Astrocyte (in vitro differentiated cells and primary cell): ENCODE measurements around the gene SLC4A1. TPM values are rescaled to one million over a fixed set of nuclear protein-coding genes. Genes with fewer than 3 reads are reported as not detected.
A peak's percentile ranks its signal among the peaks of the same experiment; 100 is the strongest.

Source experiments
- DNase-seq: peaks from one replicate; pipeline ENCODE4 v3.0.0-alpha.2; 2010; ENCODE audit warnings: low read depth
- FAIRE-seq: peaks from 2 replicates; lab custom pipeline; 2011; peaks lifted over from hg19 to GRCh38; lab: Jason Lieb, UNC
- H2AFZ ChIP-seq: 2 replicates; pipeline ENCODE4 v1.6.0; 2012; ENCODE audit warnings: low read depth, low read length, inconsistent platforms
- H3K27ac ChIP-seq: 2 replicates; pipeline ENCODE4 v1.5.1; 2011; ENCODE audit warnings: low read depth, low read length, inconsistent platforms
- H3K27me3 ChIP-seq: 2 replicates; pipeline ENCODE4 v1.6.0; 2011; ENCODE audit warnings: low read length, inconsistent platforms; ENCODE audit not compliant: insufficient read depth
- H3K36me3 ChIP-seq: 2 replicates; pipeline ENCODE4 v1.5.1; 2011; ENCODE audit warnings: low read length, inconsistent platforms; ENCODE audit not compliant: insufficient read depth
- H3K4me1 ChIP-seq: 2 replicates; pipeline ENCODE4 v1.5.1; 2011; ENCODE audit warnings: low read length, inconsistent platforms; ENCODE audit not compliant: insufficient read depth
- H3K4me2 ChIP-seq: 2 replicates; pipeline ENCODE4 v1.6.0; 2012; ENCODE audit warnings: low read length, inconsistent platforms
- H3K4me3 ChIP-seq: 2 replicates; pipeline ENCODE4 v1.5.1; 2011; ENCODE audit warnings: low read depth, mild to moderate bottlenecking, low read length, inconsistent platforms; ENCODE audit not compliant: insufficient read depth
- H3K79me2 ChIP-seq: 2 replicates; pipeline ENCODE4 v1.6.0; 2012; ENCODE audit warnings: mild to moderate bottlenecking, low read length, inconsistent platforms; ENCODE audit not compliant: insufficient read depth
- H3K9ac ChIP-seq: 2 replicates; pipeline ENCODE4 v1.6.0; 2012; ENCODE audit warnings: mild to moderate bottlenecking, low read length, inconsistent platforms
- H3K9me3 ChIP-seq: 2 replicates; pipeline ENCODE4 v1.5.1; 2012; ENCODE audit warnings: low read depth, mild to moderate bottlenecking, low read length, inconsistent platforms; ENCODE audit not compliant: insufficient read depth
- H4K20me1 ChIP-seq: 2 replicates; pipeline ENCODE4 v1.6.0; 2012; ENCODE audit warnings: low read length, inconsistent platforms; ENCODE audit not compliant: insufficient read depth
- H3K27ac Mint-ChIP-seq: one replicate; pipeline ENCODE4 v1.8.0; 2021; ENCODE audit warnings: mild to moderate bottlenecking, mixed read lengths; ENCODE audit not compliant: unreplicated experiment
- H3K27me3 Mint-ChIP-seq: one replicate; pipeline ENCODE4 v1.8.0; 2021; ENCODE audit warnings: low read depth, mixed read lengths; ENCODE audit not compliant: unreplicated experiment
- H3K36me3 Mint-ChIP-seq: one replicate; pipeline ENCODE4 v1.8.0; 2021; ENCODE audit warnings: low read depth, mixed read lengths; ENCODE audit not compliant: unreplicated experiment
- H3K4me1 Mint-ChIP-seq: one replicate; pipeline ENCODE4 v1.8.0; 2021; ENCODE audit warnings: low read depth, mixed read lengths; ENCODE audit not compliant: unreplicated experiment
- H3K4me3 Mint-ChIP-seq: one replicate; pipeline ENCODE4 v1.8.0; 2021; ENCODE audit warnings: mild to moderate bottlenecking, moderate library complexity, mixed read lengths; ENCODE audit not compliant: unreplicated experiment
- H3K9me3 Mint-ChIP-seq: one replicate; pipeline ENCODE4 v1.8.0; 2021; ENCODE audit warnings: mild to moderate bottlenecking, mixed read lengths; ENCODE audit not compliant: unreplicated experiment
- EZH2 ChIP-seq: IDR thresholded peaks from 2 replicates; pipeline ENCODE4 v1.6.1; 2012; ENCODE audit warnings: mild to moderate bottlenecking, low read length, inconsistent platforms; ENCODE audit not compliant: insufficient read depth
- total RNA-seq: library from RNA; stranded (reverse); gene quantifications from 2 replicates; pipeline ENCODE4 v1.2.1, GENCODE V29; 2021
- TF ChIP-seq, protein P1 (sequence below): IDR thresholded peaks from 2 replicates; pipeline ENCODE4 v1.5.1; 2011; ENCODE audit warnings: low read depth, mild to moderate bottlenecking, inconsistent platforms, low read length, moderate library complexity; ENCODE audit not compliant: insufficient read depth

SLC4A1 gene
- total RNA-seq, 1 donor from 2014 or later = not detected

DNA sequence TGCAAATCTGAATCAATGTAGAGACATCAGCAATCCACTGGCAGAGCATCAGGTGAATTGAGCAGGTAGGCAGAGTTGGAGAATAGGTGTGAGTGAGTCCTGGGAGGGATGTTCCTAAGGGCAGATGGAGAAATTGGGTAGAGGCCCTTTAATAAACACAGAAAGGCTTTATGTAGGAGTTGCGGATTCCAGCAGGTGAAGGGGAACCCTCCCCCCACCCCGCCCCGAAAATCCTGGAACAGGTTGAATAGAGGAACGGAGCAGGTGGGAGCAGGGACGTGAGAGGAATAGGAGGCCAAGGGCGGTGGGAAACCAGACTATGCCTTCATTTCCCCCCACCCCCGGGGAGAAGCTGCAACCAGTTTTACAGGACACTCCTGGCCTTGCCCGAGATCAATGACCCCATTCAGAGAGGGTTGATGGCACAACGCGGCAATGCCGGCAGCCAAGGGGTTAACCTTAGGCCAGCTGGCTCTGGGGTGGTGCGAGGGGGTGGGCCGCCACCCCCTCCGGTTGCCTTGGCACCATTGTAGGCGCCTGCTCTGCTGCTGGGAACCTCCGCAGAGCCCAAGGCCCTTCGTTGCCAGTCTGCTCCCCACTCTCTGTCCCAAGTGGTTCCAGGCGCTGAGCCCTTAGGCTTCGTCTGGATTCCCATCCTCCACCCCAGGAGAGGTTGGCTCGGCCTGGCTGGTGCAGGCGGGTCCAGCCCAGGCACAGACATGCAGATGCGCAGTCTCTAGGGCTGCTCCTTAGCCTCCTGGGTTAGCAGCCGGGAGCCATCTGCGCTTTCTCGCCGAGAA lies 39.7 kb upstream of the SLC4A1 start:
- Histone ChIP-seq H3K27ac (no peak overlapping the region), H3K4me2 (peak overlapping the region; percentile 84), H2AFZ (no peak overlapping the region), H3K4me1 (peaks cover 3% of the 10 kb centered on the region), H3K9ac (no peak overlapping the region), H3K36me3 (no peaks in the 10 kb centered on the region), H3K9me3 (no peaks in the 10 kb centered on the region), H3K79me2 (no peaks in the 10 kb centered on the region), H4K20me1 (no peaks in the 10 kb centered on the region), H3K27me3 (peaks cover 21% of the 10 kb centered on the region), H3K4me3 (no peak overlapping the region)
- peak overlapping the region; percentile 76 for H3K4me3 Mint-ChIP-seq
- H3K36me3 Mint-ChIP-seq = peaks cover 2% of the 10 kb centered on the region
- DNase-seq (peak; percentile 10), FAIRE-seq (no peak)
- no peak for TF ChIP-seq EZH2
- TF ChIP-seq, protein P1, sequence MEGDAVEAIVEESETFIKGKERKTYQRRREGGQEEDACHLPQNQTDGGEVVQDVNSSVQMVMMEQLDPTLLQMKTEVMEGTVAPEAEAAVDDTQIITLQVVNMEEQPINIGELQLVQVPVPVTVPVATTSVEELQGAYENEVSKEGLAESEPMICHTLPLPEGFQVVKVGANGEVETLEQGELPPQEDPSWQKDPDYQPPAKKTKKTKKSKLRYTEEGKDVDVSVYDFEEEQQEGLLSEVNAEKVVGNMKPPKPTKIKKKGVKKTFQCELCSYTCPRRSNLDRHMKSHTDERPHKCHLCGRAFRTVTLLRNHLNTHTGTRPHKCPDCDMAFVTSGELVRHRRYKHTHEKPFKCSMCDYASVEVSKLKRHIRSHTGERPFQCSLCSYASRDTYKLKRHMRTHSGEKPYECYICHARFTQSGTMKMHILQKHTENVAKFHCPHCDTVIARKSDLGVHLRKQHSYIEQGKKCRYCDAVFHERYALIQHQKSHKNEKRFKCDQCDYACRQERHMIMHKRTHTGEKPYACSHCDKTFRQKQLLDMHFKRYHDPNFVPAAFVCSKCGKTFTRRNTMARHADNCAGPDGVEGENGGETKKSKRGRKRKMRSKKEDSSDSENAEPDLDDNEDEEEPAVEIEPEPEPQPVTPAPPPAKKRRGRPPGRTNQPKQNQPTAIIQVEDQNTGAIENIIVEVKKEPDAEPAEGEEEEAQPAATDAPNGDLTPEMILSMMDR = no peak
- no peaks in the 10 kb centered on the region for H3K9me3 Mint-ChIP-seq
- peaks cover 21% of the 10 kb centered on the region for H3K27me3 Mint-ChIP-seq
- peaks cover 4% of the 10 kb centered on the region for H3K4me1 Mint-ChIP-seq
- H3K27ac Mint-ChIP-seq = no peak overlapping the region

DNA sequence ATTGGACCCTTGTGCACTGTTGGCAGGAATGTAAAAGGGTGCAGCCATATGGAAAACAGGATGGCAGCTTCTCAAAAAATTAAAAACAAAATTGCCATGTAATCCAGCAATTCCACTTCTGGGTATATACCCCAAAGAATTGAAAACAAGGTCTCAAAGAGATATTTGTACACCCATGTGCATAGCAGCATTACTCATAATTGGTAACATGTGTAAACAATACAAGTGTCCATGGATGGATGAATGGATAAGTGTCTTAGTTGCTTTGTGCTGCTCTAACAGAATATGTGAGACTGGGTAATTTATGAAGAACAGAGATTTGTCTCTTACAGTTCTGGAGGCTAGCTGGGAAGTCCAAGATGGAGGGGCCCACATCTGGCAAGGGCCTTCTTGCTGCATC lies 36.7 kb upstream of the SLC4A1 start:
- no peak overlapping the region for H3K27ac ChIP-seq
- Mint-ChIP-seq H3K36me3 (no peaks in the 10 kb centered on the region), H3K27me3 (peaks cover 11% of the 10 kb centered on the region), H3K9me3 (no peaks in the 10 kb centered on the region), H3K4me3 (no peak overlapping the region), H3K27ac (no peak overlapping the region), H3K4me1 (no peaks in the 10 kb centered on the region)
- no peaks in the 10 kb centered on the region for H4K20me1 ChIP-seq
- FAIRE-seq (no peak), DNase-seq (no peak)
- no peak overlapping the region for H3K4me3 ChIP-seq
- H3K36me3 ChIP-seq = no peaks in the 10 kb centered on the region
- no peaks in the 10 kb centered on the region for H3K79me2 ChIP-seq
- no peaks in the 10 kb centered on the region for H3K9me3 ChIP-seq
- no peak overlapping the region for H3K9ac ChIP-seq
- peaks cover 36% of the 10 kb centered on the region for H3K27me3 ChIP-seq
- no peak overlapping the region for H2AFZ ChIP-seq
- TF ChIP-seq, protein P1 = no peak
- no peak for TF ChIP-seq EZH2
- H3K4me1 ChIP-seq = peaks cover 3% of the 10 kb centered on the region
- H3K4me2 ChIP-seq = no peak overlapping the region

DNA sequence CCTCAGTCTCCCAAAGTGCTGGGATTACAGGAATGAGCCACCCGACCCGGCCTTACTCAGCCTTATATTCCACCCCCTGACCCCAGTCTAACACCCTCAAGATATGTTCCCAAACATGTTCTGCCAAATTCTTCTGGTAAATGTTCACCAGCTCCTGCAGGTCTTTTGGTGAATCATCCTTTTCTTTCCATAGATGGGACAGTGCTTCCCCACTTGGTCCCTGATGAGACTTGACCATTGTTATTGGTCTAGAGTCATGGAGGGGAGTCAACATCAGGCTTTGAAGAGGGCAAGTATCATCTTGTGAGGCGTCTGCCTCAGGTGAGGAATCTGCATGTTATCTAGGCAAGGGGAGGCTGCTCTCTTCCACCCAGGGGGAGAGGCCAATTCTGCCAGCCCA lies 30.0 kb upstream of the SLC4A1 start:
- Mint-ChIP-seq H3K36me3 (peaks cover 4% of the 10 kb centered on the region), H3K4me3 (no peak overlapping the region), H3K27ac (no peak overlapping the region), H3K4me1 (no peaks in the 10 kb centered on the region), H3K27me3 (peaks cover 34% of the 10 kb centered on the region), H3K9me3 (peaks cover 3% of the 10 kb centered on the region)
- DNase-seq (no peak), FAIRE-seq (no peak)
- Histone ChIP-seq H3K36me3 (no peaks in the 10 kb centered on the region), H3K4me2 (no peak overlapping the region), H3K79me2 (no peaks in the 10 kb centered on the region), H2AFZ (no peak overlapping the region), H3K4me1 (no peaks in the 10 kb centered on the region), H3K9me3 (no peaks in the 10 kb centered on the region), H3K27ac (no peak overlapping the region), H3K4me3 (no peak overlapping the region), H4K20me1 (no peaks in the 10 kb centered on the region), H3K9ac (no peak overlapping the region), H3K27me3 (peaks cover 26% of the 10 kb centered on the region)
- TF ChIP-seq, protein P1 = no peak
- no peak for TF ChIP-seq EZH2
